Fibroblast of lung (primary cell): ENCODE results near the gene TMEM63C. TPM values are rescaled to one million over a fixed set of nuclear protein-coding genes. Genes with fewer than 3 reads are reported as not detected.
A peak's percentile ranks its signal among the peaks of the same experiment; 100 is the strongest.

ENCODE experiments used
- DNase-seq, 2 donors: peaks; one replicate each; pipeline versions ENCODE4 v3.0.0 to v3.0.0-alpha.2; 2010; ENCODE audit warnings: low read depth in 2 of 2
- H2AFZ ChIP-seq: 2 replicates; pipeline ENCODE4 v1.5.1; 2012; ENCODE audit warnings: low read length, control low read depth, inconsistent platforms
- H3K27ac ChIP-seq: 2 replicates; pipeline ENCODE4 v1.5.1; 2011; ENCODE audit warnings: low read length, control low read depth; ENCODE audit not compliant: insufficient read depth
- H3K27me3 ChIP-seq: 2 replicates; pipeline ENCODE4 v1.5.1; 2011; ENCODE audit warnings: mild to moderate bottlenecking, low read length; ENCODE audit not compliant: control insufficient read depth, insufficient read depth
- H3K36me3 ChIP-seq: 2 replicates; pipeline ENCODE4 v1.5.1; 2011; ENCODE audit warnings: low read length; ENCODE audit not compliant: control insufficient read depth, insufficient read depth
- H3K4me1 ChIP-seq: 2 replicates; pipeline ENCODE4 v1.5.1; 2011; ENCODE audit warnings: low read length; ENCODE audit not compliant: control insufficient read depth, insufficient read depth; ENCODE audit errors: extremely low read depth
- H3K4me2 ChIP-seq: 2 replicates; pipeline ENCODE4 v1.5.1; 2011; ENCODE audit warnings: low read length, control low read depth; ENCODE audit not compliant: insufficient read depth; ENCODE audit errors: extremely low read depth
- H3K4me3 ChIP-seq, 4 experiments: fragments of 200-600 bp in 1 of 4; sonication (generic) in 1 of 4; replicated peaks in 1 of 4; 2 replicates each; pipeline ENCODE4 v1.5.1; 2011 to 2016; ENCODE audit warnings: low read length in 4 of 4, low read depth in 3 of 4, mild to moderate bottlenecking in 3 of 4, control low read depth in 2 of 4, inconsistent platforms in 1 of 4, mixed read lengths in 1 of 4; ENCODE audit not compliant: insufficient read depth in 1 of 4; ENCODE audit errors: control extremely low read depth in 1 of 4
- H3K79me2 ChIP-seq: 2 replicates; pipeline ENCODE4 v1.5.1; 2012; ENCODE audit warnings: mild to moderate bottlenecking, low read length, inconsistent platforms; ENCODE audit not compliant: control insufficient read depth, insufficient read depth
- H3K9ac ChIP-seq: 2 replicates; pipeline ENCODE4 v1.5.1; 2011; ENCODE audit warnings: mild to moderate bottlenecking, low read length, control low read depth; ENCODE audit not compliant: insufficient read depth
- H3K9me3 ChIP-seq: 2 replicates; pipeline ENCODE4 v1.5.1; 2012; ENCODE audit warnings: low read depth, low read length; ENCODE audit not compliant: control insufficient read depth, insufficient read depth
- H4K20me1 ChIP-seq: 2 replicates; pipeline ENCODE4 v1.5.1; 2011; ENCODE audit warnings: low read length; ENCODE audit not compliant: control insufficient read depth, insufficient read depth; ENCODE audit errors: extremely low read depth
- EZH2 ChIP-seq: IDR thresholded peaks from 2 replicates; pipeline ENCODE4 v1.5.1; 2012; ENCODE audit warnings: low read length, control low read depth, mild to moderate bottlenecking; ENCODE audit errors: missing control alignments
- polyA plus RNA-seq, 2 donors: library from polyadenylated mRNA; depleted of rRNA in 1 of 2; stranded (reverse) in 1 of 2; unstranded in 1 of 2; fragments of >200 nt; gene quantifications; 2 replicates each; pipeline ENCODE4 v1.2.1, GENCODE V29; 2011 to 2012; ENCODE audit warnings: missing spikeins in 1 of 2
- total RNA-seq: library from RNA; depleted of rRNA; stranded (reverse); fragments of >200 nt; gene quantifications from 2 replicates; pipeline ENCODE4 v1.2.1, GENCODE V29; 2014
- TF ChIP-seq, protein P1 (sequence below), 2 donors: IDR thresholded peaks in 1 of 2; conservative IDR thresholded peaks in 1 of 2; 1 replicate in 1 of 2; 2 replicates in 1 of 2; pipeline ENCODE4 v1.5.1; 2011 to 2012; ENCODE audit warnings: low read length in 2 of 2, control low read depth in 1 of 2, inconsistent platforms in 1 of 2, low read depth in 1 of 2, mild to moderate bottlenecking in 1 of 2

Gene TMEM63C
- total and polyA plus RNA-seq, 2 donors (not counting 1 experiment from before 2014, with no cell fraction given) = 0.66 TPM; not detected in 1

DNA sequence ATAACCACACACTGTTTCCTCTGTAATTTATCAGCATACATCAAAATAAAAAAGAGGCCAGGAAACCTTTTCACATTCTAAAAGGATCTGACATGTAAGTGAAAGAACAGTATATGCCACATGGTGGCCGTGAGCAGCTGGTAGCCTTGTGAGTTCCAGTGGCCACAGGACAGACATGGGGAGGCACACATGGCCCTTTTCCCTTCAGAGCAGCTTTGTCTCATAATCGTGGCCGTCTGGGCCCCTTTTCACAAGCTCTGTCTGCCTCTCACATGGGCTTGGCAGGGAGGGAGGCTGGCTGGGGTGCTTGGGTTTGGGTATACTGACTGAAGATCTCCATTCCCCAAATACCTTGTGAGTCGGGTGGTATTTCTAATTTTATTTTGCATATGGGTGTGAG lies 38.5 kb upstream of the TMEM63C start:
- Histone ChIP-seq H3K27ac (no peak overlapping the region), H3K9ac (no peak overlapping the region), H3K79me2 (no peaks in the 10 kb centered on the region), H3K4me2 (no peak overlapping the region), H3K4me1 (no peaks in the 10 kb centered on the region), H4K20me1 (no peaks in the 10 kb centered on the region), H3K36me3 (no peaks in the 10 kb centered on the region), H3K27me3 (peaks cover 62% of the 10 kb centered on the region), H3K9me3 (no peaks in the 10 kb centered on the region), H3K4me3 (no peak overlapping the region), H2AFZ (no peak overlapping the region)
- DNase-seq = no peak
- TF ChIP-seq, protein P1, sequence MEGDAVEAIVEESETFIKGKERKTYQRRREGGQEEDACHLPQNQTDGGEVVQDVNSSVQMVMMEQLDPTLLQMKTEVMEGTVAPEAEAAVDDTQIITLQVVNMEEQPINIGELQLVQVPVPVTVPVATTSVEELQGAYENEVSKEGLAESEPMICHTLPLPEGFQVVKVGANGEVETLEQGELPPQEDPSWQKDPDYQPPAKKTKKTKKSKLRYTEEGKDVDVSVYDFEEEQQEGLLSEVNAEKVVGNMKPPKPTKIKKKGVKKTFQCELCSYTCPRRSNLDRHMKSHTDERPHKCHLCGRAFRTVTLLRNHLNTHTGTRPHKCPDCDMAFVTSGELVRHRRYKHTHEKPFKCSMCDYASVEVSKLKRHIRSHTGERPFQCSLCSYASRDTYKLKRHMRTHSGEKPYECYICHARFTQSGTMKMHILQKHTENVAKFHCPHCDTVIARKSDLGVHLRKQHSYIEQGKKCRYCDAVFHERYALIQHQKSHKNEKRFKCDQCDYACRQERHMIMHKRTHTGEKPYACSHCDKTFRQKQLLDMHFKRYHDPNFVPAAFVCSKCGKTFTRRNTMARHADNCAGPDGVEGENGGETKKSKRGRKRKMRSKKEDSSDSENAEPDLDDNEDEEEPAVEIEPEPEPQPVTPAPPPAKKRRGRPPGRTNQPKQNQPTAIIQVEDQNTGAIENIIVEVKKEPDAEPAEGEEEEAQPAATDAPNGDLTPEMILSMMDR (conservative IDR thresholded peaks at IDR 0.05 in 1 of 2, IDR thresholded peaks at IDR 0.05 in 1 of 2; ENCODE audit: low read depth in 1 of 2, low read length in 2 of 2) = no peak
- peak; percentile 55 for TF ChIP-seq EZH2

DNA sequence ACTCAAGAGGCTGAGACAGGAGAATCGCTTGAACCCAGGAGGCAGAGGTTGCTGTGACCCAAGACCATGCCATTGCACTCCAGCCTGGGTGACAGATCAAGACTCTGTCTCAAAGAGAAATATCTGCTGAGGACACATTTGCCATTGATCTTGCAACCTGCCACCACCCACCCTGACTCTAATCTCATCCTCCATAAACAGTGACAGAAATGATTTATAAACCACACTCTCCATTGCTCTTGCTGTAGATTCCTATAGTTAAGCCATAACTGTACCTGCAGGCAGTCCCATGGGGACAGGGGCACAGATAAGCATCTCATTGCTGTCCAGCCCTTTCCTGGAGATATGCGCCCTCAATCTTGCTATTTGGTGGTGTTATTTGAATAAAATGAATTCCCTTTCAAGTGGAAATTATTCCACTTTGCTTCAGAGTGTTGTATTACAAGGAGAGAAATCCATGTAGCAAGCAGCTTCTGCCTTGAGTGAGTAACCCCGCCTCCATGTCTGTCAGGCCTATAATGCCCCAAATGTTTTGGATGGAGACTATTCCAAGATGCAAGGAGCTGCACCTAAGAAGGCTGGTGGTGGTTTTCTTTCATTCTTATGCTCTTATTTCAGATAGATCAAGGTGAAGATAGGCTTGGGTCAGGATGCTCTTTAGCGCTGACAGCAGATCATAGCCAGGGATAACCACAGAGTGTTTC lies 37.0 kb upstream of the TMEM63C start:
- H3K9ac ChIP-seq = no peak overlapping the region
- H3K4me3 ChIP-seq = no peak overlapping the region
- peaks cover 52% of the 10 kb centered on the region for H3K27me3 ChIP-seq

GRCh38 chr14:77145975-77146740 lies 35.4 kb upstream of the TMEM63C start:
- Histone ChIP-seq H3K9me3 (no peaks in the 10 kb centered on the region), H3K27me3 (peaks cover 43% of the 10 kb centered on the region), H3K4me1 (no peaks in the 10 kb centered on the region), H4K20me1 (no peaks in the 10 kb centered on the region), H3K27ac (no peak overlapping the region), H2AFZ (no peak overlapping the region), H3K79me2 (no peaks in the 10 kb centered on the region), H3K36me3 (no peaks in the 10 kb centered on the region), H3K9ac (no peak overlapping the region), H3K4me2 (no peak overlapping the region), H3K4me3 (no peak overlapping the region)
- DNase-seq = no peak
- TF ChIP-seq EZH2 = peak; percentile 30
- TF ChIP-seq, protein P1 (conservative IDR thresholded peaks at IDR 0.05 in 1 of 2, IDR thresholded peaks at IDR 0.05 in 1 of 2; ENCODE audit: low read depth in 1 of 2, low read length in 2 of 2) = no peak

More for the DNA sequence above, 37.0 kb upstream of the TMEM63C start:
- no peak overlapping the region for H2AFZ ChIP-seq
- H3K4me2 ChIP-seq = no peak overlapping the region
- no peaks in the 10 kb centered on the region for H3K79me2 ChIP-seq
- H3K36me3 ChIP-seq = no peaks in the 10 kb centered on the region
- no peaks in the 10 kb centered on the region for H3K9me3 ChIP-seq
- no peaks in the 10 kb centered on the region for H4K20me1 ChIP-seq
- H3K27ac ChIP-seq = no peak overlapping the region
- no peak for DNase-seq
- H3K4me1 ChIP-seq = no peaks in the 10 kb centered on the region
- TF ChIP-seq, protein P1 (conservative IDR thresholded peaks at IDR 0.05 in 1 of 2, IDR thresholded peaks at IDR 0.05 in 1 of 2; ENCODE audit: low read depth in 1 of 2, low read length in 2 of 2) = no peak
- TF ChIP-seq EZH2 = no peak
